ENCODE data around the gene GRAMD1C. TPM values are rescaled to one million over a fixed set of nuclear protein-coding genes. Genes with fewer than 3 reads are reported as not detected.

The GRAMD1C gene
- total RNA-seq, 2 experiments from 2014 or later = 0.22 to 0.55 TPM

DNA sequence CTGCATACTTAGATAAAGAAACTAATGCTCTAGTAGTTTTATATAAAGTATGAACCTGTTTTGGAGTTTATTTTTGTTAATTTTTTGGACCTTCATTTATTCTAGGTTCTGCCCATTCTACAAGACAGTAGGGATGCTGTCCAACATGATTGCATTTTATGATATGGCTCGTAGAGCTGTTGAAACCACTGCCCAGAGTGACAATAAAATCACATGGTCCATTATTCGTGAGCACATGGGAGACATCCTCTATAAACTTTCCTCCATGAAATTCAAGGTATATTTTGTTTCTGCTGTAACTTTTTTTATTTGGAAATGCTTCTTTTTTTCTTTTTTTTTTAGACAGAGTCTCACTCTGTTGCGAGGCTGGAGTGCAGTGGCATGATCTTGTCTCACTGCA, 33.3 kb upstream of the GRAMD1C start:
- TF ChIP-seq, protein P1, sequence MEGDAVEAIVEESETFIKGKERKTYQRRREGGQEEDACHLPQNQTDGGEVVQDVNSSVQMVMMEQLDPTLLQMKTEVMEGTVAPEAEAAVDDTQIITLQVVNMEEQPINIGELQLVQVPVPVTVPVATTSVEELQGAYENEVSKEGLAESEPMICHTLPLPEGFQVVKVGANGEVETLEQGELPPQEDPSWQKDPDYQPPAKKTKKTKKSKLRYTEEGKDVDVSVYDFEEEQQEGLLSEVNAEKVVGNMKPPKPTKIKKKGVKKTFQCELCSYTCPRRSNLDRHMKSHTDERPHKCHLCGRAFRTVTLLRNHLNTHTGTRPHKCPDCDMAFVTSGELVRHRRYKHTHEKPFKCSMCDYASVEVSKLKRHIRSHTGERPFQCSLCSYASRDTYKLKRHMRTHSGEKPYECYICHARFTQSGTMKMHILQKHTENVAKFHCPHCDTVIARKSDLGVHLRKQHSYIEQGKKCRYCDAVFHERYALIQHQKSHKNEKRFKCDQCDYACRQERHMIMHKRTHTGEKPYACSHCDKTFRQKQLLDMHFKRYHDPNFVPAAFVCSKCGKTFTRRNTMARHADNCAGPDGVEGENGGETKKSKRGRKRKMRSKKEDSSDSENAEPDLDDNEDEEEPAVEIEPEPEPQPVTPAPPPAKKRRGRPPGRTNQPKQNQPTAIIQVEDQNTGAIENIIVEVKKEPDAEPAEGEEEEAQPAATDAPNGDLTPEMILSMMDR (IDR thresholded peaks at IDR 0.05) = no peak
- CTCF ChIA-PET = no interaction called here
- no peak overlapping the region for H3K27ac Mint-ChIP-seq
- no peak overlapping the region for H3K4me3 Mint-ChIP-seq
- DNase-seq = no peak
- H3K36me3 ChIP-seq (ENCODE audit: insufficient read depth, low read length) = peaks cover 48% of the 10 kb centered on the region
- intact Hi-C loops (cut with DNase I, micrococcal nuclease) = no loop called here
- H3K4me3 ChIP-seq (ENCODE audit: low read length) = no peak overlapping the region
- no peaks in the 10 kb centered on the region for H3K4me1 Mint-ChIP-seq (ENCODE audit: low read depth)
- no peak for ATAC-seq (ENCODE audit: poor library complexity)
- H3K27me3 Mint-ChIP-seq = no peaks in the 10 kb centered on the region
- H3K27ac ChIP-seq (ENCODE audit: low read depth in 1 of 2, low read length in 2 of 2) = no peak overlapping the region
- no peaks in the 10 kb centered on the region for H3K27me3 ChIP-seq (ENCODE audit: control insufficient read depth in 1 of 2, insufficient read depth in 2 of 2, low read length in 2 of 2)
- no peaks in the 10 kb centered on the region for H3K9me3 Mint-ChIP-seq
- no peaks in the 10 kb centered on the region for H3K9me3 ChIP-seq (ENCODE audit: control insufficient read depth in 1 of 2, insufficient read depth in 1 of 2, low read length in 2 of 2)
- no peaks in the 10 kb centered on the region for H3K4me1 ChIP-seq (ENCODE audit: insufficient read depth, low read length)
- POLR2A ChIA-PET = no interaction called here
- peaks cover 71% of the 10 kb centered on the region for H3K36me3 Mint-ChIP-seq (ENCODE audit: low read depth)

GRCh38 chr3:113812854-113813253, 25.7 kb upstream of the GRAMD1C start:
- DNase-seq (no peak), ATAC-seq (ENCODE audit: poor library complexity) (no peak)
- H3K27me3 Mint-ChIP-seq = no peaks in the 10 kb centered on the region
- H3K4me3 Mint-ChIP-seq = no peak overlapping the region
- TF ChIP-seq, protein P1 (IDR thresholded peaks at IDR 0.05) = no peak
- ChIA-PET POLR2A (no interaction called here), CTCF (interaction anchor here (0.7 to 0.9 kb wide), 3 partner anchors 9 to 1955 kb away, joined by 3 to 5 read pairs (median 3); no protein-coding TSS in a partner anchor)
- no peak overlapping the region for H3K4me3 ChIP-seq (ENCODE audit: low read length)
- no peaks in the 10 kb centered on the region for H3K9me3 ChIP-seq (ENCODE audit: control insufficient read depth in 1 of 2, insufficient read depth in 1 of 2, low read length in 2 of 2)
- H3K27me3 ChIP-seq (ENCODE audit: control insufficient read depth in 1 of 2, insufficient read depth in 2 of 2, low read length in 2 of 2) = no peaks in the 10 kb centered on the region
- peaks cover 8% of the 10 kb centered on the region for H3K36me3 ChIP-seq (ENCODE audit: insufficient read depth, low read length)
- H3K27ac Mint-ChIP-seq = no peak overlapping the region
- H3K9me3 Mint-ChIP-seq = no peaks in the 10 kb centered on the region
- no peak overlapping the region for H3K27ac ChIP-seq (ENCODE audit: low read depth in 1 of 2, low read length in 2 of 2)
- peaks cover 30% of the 10 kb centered on the region for H3K36me3 Mint-ChIP-seq (ENCODE audit: low read depth)
- no peaks in the 10 kb centered on the region for H3K4me1 Mint-ChIP-seq (ENCODE audit: low read depth)
- intact Hi-C loops (cut with DNase I, micrococcal nuclease) = no loop called here
- H3K4me1 ChIP-seq (ENCODE audit: insufficient read depth, low read length) = no peaks in the 10 kb centered on the region

GRCh38 chr3:113819866-113820265, 18.7 kb upstream of the GRAMD1C start:
- no peak overlapping the region for H3K4me3 ChIP-seq (ENCODE audit: low read length)
- no peak for ATAC-seq (ENCODE audit: poor library complexity)
- H3K36me3 ChIP-seq (ENCODE audit: insufficient read depth, low read length) = no peaks in the 10 kb centered on the region
- Mint-ChIP-seq H3K9me3 (no peaks in the 10 kb centered on the region), H3K4me3 (no peak overlapping the region), H3K27ac (no peak overlapping the region), H3K27me3 (no peaks in the 10 kb centered on the region), H3K36me3 (ENCODE audit: low read depth) (no peaks in the 10 kb centered on the region), H3K4me1 (ENCODE audit: low read depth) (no peaks in the 10 kb centered on the region)
- ChIA-PET POLR2A (no interaction called here), CTCF (no interaction called here)
- intact Hi-C loops (cut with DNase I, micrococcal nuclease) = no loop called here
- no peaks in the 10 kb centered on the region for H3K27me3 ChIP-seq (ENCODE audit: control insufficient read depth in 1 of 2, insufficient read depth in 2 of 2, low read length in 2 of 2)
- H3K9me3 ChIP-seq (ENCODE audit: control insufficient read depth in 1 of 2, insufficient read depth in 1 of 2, low read length in 2 of 2) = no peaks in the 10 kb centered on the region
- no peak for DNase-seq
- TF ChIP-seq, protein P1 (IDR thresholded peaks at IDR 0.05) = no peak
- H3K27ac ChIP-seq (ENCODE audit: low read depth in 1 of 2, low read length in 2 of 2) = no peak overlapping the region
- H3K4me1 ChIP-seq (ENCODE audit: insufficient read depth, low read length) = no peaks in the 10 kb centered on the region

Measured in CD4-positive, alpha-beta T cell (primary cell).